Lung (tissue), 12 donors: ENCODE measurements around the gene AFMID. TPM values are rescaled to one million over a fixed set of nuclear protein-coding genes. Genes with fewer than 3 reads are reported as not detected.
"Not testable (repeated sequence)": the region's sequence is repeated elsewhere in the genome, so short reads cannot be mapped to it uniquely, and the experiment has no call there.

Experiments
- ATAC-seq: fragments of 200-7000 bp; cut with Tn5 transposase; one replicate; pipeline ENCODE4 v1.9.1; 2020; ENCODE audit warnings: moderate number of reproducible peaks; ENCODE audit not compliant: insufficient read depth, low FRiP score
- DNase-seq, 3 donors: peaks; one replicate each; pipeline ENCODE4 v3.0.0-alpha.2; 2013 to 2017
- H3K27ac ChIP-seq, 2 donors: one replicate each; pipeline ENCODE4 v1.5.1; 2013; ENCODE audit warnings: mild to moderate bottlenecking in 2 of 2, moderate library complexity in 2 of 2, control low read depth in 1 of 2, inconsistent platforms in 1 of 2, low read depth in 1 of 2, low read length in 1 of 2
- H3K27me3 ChIP-seq, 3 donors: one replicate each; pipeline ENCODE4 v1.5.1; 2013; ENCODE audit warnings: low read length in 2 of 3; ENCODE audit not compliant: control insufficient read depth in 3 of 3, insufficient read depth in 3 of 3
- H3K36me3 ChIP-seq, 4 donors: one replicate each; pipeline ENCODE4 v1.5.1; 2013; ENCODE audit warnings: low read length in 4 of 4, mild to moderate bottlenecking in 1 of 4, moderate library complexity in 1 of 4; ENCODE audit not compliant: control insufficient read depth in 4 of 4, insufficient read depth in 4 of 4
- H3K4me1 ChIP-seq, 5 donors: one replicate each; pipeline ENCODE4 v1.5.1; 2013; ENCODE audit warnings: low read length in 5 of 5, mild to moderate bottlenecking in 2 of 5, moderate library complexity in 1 of 5; ENCODE audit not compliant: control insufficient read depth in 5 of 5, insufficient read depth in 5 of 5
- H3K4me3 ChIP-seq: one replicate; pipeline ENCODE4 v1.5.1; 2013; ENCODE audit warnings: mild to moderate bottlenecking, control low read depth, moderate library complexity
- H3K9ac ChIP-seq, 2 donors: one replicate each; pipeline ENCODE4 v1.5.1; 2013; ENCODE audit warnings: low read length in 2 of 2, control low read depth in 1 of 2; ENCODE audit not compliant: insufficient read depth in 1 of 2
- H3K9me3 ChIP-seq, 4 donors: one replicate each; pipeline ENCODE4 v1.5.1; 2013; ENCODE audit warnings: low read length in 3 of 4, mild to moderate bottlenecking in 1 of 4, moderate library complexity in 1 of 4; ENCODE audit not compliant: control insufficient read depth in 4 of 4, insufficient read depth in 3 of 4
- CTCF ChIP-seq: IDR thresholded peaks from 2 replicates; pipeline ENCODE4 v1.5.1; 2012; ENCODE audit warnings: mild to moderate bottlenecking; ENCODE audit errors: control extremely low read depth, extremely low read depth
- WGBS, 2 donors: extraction: QIAGEN DNeasy Blood & Tissue Kit; methylation state at CpG; one replicate each; pipeline ENCODE4 v1.1.7; 2013; 5-methylcytosine and 5-hydroxymethylcytosine counted together
- polyA plus RNA-seq, 2 donors: library from polyadenylated mRNA; stranded (reverse); fragments of 200-250 nt; gene quantifications; one replicate each; pipeline ENCODE4 v1.2.1, GENCODE V29; 2013
- total RNA-seq, 2 donors: library from RNA; depleted of rRNA in 1 of 2; stranded (reverse); fragments of >200 nt in 1 of 2; gene quantifications; one replicate each; pipeline ENCODE4 v1.2.1, GENCODE V29; 2014 to 2021
- donor health status: control.
- donor health status: control.
- donor health status: Bipolar disorder and iron deficiency.
- donor health status: healthy.
- donor health status: DM: yes; HTN: yes; CAD: no.

Gene AFMID
- total and polyA plus RNA-seq, 4 donors: 24.6 to 35.4 (median 34.3) TPM

DNA sequence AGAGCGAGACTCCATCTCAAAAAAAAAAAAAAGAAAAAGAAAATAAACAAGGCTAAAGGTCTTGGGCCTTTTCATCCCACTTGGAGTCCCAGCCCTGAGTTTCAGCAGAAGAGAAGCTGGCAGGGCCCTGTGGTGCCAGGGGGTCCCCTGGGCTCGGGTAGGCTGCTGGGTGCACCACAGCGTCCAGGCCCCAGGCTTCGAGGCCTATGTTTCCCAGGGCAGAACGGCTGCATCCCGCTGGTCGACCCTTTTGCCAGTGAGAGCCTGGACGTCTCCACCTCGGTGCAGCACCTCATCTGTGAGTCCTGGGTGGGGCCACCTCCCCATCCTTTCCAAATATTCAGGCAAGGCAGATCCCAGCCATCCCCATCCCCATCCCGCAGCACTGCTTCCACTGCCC is 46.5 kb downstream of the AFMID start:
- peak in 1 of 3 donors; percentile 9 for DNase-seq
- 93 to 96% methylated on average over 10 of the region's 10 CpGs for WGBS, 2 donors
- Histone ChIP-seq H3K9ac (no peak overlapping the region), H3K4me3 (no peak overlapping the region), H3K9me3 (peaks cover 0 to 3% (median 0%) of the 10 kb centered on the region in 4 donors), H3K36me3 (no peaks in the 10 kb centered on the region), H3K27me3 (peaks cover 4 to 28% (median 25%) of the 10 kb centered on the region in 3 donors), H3K4me1 (peaks cover 0 to 20% (median 0%) of the 10 kb centered on the region in 5 donors), H3K27ac (no peak overlapping the region)
- TF ChIP-seq CTCF: no peak
- ATAC-seq: no peak

DNA sequence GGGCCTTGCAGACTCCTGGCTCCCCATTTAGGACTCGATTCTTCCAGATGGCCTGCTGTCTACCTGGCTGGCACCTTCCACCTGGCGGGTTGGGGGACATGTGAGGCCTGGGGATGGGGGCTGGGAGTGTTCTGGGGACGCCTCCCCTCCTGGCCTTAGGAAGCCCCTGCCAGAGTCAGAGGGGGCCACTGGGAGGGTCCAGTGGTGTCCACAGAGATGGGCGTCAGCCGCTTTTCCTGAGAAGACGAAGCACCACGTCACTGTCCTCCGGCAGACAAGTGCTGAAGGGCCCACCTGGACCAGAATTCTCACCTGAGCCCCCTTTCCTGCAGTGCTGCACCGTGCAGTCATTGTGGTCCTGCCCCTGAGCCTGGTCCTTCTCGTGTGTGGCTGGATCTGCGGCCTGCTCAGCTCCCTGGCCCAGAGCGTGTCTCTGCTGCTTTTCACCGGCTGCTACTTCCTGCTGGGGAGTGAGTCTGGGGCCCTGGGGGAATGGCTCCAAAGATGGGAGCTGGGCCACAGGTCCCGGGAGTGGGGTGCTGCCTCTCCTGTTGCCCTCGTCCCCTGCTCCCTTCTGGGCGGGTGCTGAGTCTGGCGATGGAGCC is 47.2 kb downstream of the AFMID start:
- Histone ChIP-seq H3K9ac (no peak overlapping the region), H3K27ac (peak overlapping the region in 1 of 2 donors; percentile 4), H3K9me3 (peaks cover 0 to 3% (median 0%) of the 10 kb centered on the region in 4 donors), H3K4me3 (no peak overlapping the region), H3K4me1 (peaks cover 0 to 20% (median 0%) of the 10 kb centered on the region in 5 donors), H3K27me3 (peaks cover 4 to 28% (median 25%) of the 10 kb centered on the region in 3 donors), H3K36me3 (no peaks in the 10 kb centered on the region)
- no peak for TF ChIP-seq CTCF
- peak in 1 of 3 donors; percentile 11 for DNase-seq
- 87 to 88% methylated on average over 17 of the region's 17 CpGs for WGBS, 2 donors
- no peak for ATAC-seq

DNA sequence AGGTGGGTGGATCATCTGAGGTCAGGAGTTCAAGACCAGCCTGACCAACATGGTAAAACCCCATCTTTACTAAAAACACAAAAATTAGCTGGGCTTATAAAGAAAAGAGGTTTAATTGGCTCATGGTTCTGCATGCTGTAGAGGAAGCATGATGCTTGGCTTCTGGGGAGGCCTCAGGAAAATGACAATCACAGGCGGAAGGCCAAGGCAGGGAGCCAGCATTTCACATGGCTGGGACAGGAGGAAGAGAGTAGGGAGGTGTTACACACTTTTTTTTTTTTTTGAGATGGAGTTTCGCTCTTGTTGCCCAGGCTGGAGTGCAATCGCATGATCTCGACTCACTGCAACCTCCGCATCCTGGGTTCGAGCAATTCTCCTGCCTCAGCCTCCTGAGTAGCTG is 47.9 kb downstream of the AFMID start:
- ATAC-seq, H3K9ac ChIP-seq, H3K9me3 ChIP-seq, H3K36me3 ChIP-seq, H3K4me3 ChIP-seq, H3K27ac ChIP-seq: not testable (repeated sequence)
- peak; percentile 61 to 84 (median 64) for DNase-seq
- Histone ChIP-seq H3K27me3 (peaks cover 4 to 28% (median 22%) of the 10 kb centered on the region in 3 donors), H3K4me1 (peaks cover 0 to 20% (median 0%) of the 10 kb centered on the region in 5 donors)
- 70 to 83% methylated on average over 5 to 6 of the region's 6 CpGs for WGBS, 2 donors

GRCh38 chr17:78235885-78236284 is 48.7 kb downstream of the AFMID start:
- H3K9me3 ChIP-seq: peaks cover 0 to 3% (median 0%) of the 10 kb centered on the region in 4 donors
- no peaks in the 10 kb centered on the region for H3K36me3 ChIP-seq
- 86 to 89% methylated on average over 8 of the region's 8 CpGs for WGBS, 2 donors
- TF ChIP-seq CTCF: no peak
- no peak overlapping the region for H3K4me3 ChIP-seq
- H3K9ac ChIP-seq: no peak overlapping the region
- ATAC-seq (no peak), DNase-seq (peak in 1 of 3 donors; percentile 9)
- peaks cover 3 to 20% (median 14%) of the 10 kb centered on the region in 3 donors for H3K27me3 ChIP-seq
- H3K27ac ChIP-seq: no peak overlapping the region
- peaks cover 0 to 20% (median 0%) of the 10 kb centered on the region in 5 donors for H3K4me1 ChIP-seq
